HG03064 (cell line): ENCODE data around the gene ZNF594.
A peak's percentile ranks its signal among the peaks of the same experiment; 100 is the strongest.
"Not testable (repeated sequence)": the region's sequence is repeated elsewhere in the genome, so short reads cannot be mapped to it uniquely, and the experiment has no call there.

Experiments
- ATAC-seq: cut with Tn5 transposase; IDR thresholded peaks from one replicate; pipeline ENCODE4 v1.9.1; 2021; ENCODE audit warnings: low read depth; ENCODE audit not compliant: unreplicated experiment

The ZNF594 gene

GRCh38 chr17:5191541-5192417 is at the start of gene ZNF594:
TSS of gene ZNF594 (minus strand) at chr17:5191868. CDS start at chr17:5184256, 7,612 bp downstream.
- ATAC-seq, result peak; percentile 91

DNA sequence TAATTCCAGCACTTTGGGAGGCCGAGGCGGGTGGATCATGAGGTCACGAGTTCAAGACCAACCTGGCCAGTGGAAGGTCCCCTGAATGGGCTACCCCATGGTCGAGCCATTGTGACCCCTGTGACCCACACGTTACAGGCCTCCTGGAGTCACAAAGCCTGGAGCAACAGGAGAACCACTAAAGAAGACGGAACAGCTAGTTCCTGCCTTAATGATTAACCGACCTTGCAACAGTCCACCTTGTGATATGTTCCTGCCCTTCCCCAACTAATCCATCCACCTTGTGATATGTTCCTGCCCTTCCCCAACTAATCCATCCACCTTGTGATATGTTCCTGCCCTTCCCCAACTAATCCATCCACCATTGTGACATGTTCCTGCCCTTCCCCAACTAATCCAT is 48.1 kb upstream of the ZNF594 start:
- ATAC-seq, result not testable (repeated sequence)

- no peak for ATAC-seq
Measured at GRCh38 chr17:5238333-5238732, 46.7 kb upstream of the ZNF594 start.

DNA sequence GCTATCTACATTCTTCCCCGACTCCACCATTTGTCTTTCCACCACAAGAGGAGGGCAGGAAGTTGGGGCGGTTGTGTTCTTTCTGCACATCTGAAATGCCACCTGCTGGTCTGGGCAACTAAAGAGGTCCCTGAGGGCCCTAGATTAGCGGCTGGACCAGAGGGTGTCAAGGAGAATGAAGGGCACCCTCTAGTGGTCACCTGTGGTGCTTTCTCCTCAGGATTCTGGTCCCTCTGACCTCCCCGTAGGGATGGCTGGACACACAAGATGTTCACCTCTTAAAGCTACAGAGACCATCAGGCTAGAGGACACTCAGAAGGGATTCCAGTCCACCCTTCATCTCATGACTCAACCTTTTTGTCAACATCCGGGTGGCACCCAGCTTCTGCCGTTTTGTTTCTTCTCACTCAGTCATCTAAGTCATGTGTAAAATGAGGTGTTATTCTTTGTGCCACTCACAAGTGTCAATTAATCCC is 45.9 kb upstream of the ZNF594 start:
- ATAC-seq, result no peak

DNA sequence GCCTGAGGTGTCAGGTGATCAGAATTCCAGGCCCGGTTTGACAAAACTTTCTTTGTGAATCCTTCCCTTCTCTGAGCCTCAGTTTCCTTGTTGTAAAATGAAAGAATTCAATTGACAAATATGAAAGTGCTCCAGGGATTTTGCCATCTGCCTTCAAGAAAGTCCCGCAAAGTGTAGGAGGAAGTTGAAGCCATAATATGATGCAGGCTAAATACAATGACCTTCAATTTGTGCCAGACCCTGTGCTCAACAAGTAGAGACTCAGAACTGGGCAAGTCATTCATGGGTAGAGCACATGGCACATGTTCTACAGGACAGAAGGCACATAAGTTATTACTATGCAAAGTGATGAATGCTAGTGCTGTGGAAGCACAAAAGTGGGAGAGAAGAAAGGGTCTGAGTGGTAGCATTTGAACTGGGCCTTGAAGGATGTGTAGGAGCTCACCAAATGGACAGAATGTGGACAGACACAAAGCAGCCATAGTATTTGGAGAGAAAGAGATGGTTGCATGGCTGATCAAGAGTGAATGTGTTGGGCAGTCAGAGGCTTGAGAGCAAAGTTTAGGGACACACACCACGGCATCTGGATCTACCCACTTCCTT is 45.4 kb upstream of the ZNF594 start:
- no peak for ATAC-seq

DNA sequence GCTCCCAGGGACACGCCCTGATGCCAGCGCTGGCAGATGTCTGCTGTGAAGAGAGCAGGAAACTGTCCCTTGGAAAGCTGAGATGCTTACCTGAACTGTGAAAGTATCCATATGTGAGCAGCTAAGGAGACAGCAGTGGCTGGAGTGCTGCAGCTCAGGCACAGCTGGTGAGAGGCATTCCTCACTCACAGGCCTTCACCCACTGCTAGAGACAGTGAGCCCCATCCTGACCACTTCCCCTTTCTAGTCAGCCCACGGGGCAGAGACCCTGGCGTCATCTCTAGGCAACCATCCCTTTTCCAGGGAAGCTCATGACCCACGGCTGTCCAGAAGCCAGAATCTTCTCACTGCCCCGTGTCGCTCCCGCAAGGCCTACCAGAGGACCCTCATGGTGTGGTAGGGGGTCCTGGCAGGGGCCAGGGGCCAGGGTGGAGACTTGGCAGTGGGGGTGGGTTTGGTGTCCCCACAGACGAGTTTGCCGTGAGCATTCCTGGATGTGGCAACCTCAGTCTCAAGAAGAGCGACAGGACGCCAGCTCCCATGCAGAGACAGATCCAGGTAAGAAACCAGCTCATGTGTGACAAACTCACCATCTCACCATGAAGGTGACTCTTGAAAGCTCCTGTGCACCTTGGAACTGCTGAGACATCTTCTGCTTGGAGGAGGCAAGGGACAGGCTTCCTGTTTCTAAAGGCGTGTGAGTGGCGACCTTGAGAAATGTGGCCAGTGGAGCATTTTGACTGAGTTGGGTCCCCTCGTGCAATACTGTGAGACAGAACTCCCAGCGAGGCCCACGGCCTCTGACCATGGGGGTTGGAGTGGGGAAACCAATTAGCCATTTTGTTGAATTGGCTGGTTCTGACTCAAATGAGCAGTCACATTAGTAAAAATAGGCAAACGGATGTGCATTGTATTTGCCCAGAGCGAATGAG is 43.2 kb upstream of the ZNF594 start, which contains the start of gene SCIMP:
TSS of gene SCIMP (minus strand) at position 216 of the 932 bp plus-strand sequence. CDS start at position 111, 105 bp downstream.
- ATAC-seq, result peak; percentile 47

GRCh38 chr17:5233492-5233891 is 41.8 kb upstream of the ZNF594 start:
- not testable (repeated sequence) for ATAC-seq

GRCh38 chr17:5226940-5227878 is 35.5 kb upstream of the ZNF594 start:
- no peak for ATAC-seq

GRCh38 chr17:5225668-5226457 is 34.2 kb upstream of the ZNF594 start:
- ATAC-seq, result no peak

DNA sequence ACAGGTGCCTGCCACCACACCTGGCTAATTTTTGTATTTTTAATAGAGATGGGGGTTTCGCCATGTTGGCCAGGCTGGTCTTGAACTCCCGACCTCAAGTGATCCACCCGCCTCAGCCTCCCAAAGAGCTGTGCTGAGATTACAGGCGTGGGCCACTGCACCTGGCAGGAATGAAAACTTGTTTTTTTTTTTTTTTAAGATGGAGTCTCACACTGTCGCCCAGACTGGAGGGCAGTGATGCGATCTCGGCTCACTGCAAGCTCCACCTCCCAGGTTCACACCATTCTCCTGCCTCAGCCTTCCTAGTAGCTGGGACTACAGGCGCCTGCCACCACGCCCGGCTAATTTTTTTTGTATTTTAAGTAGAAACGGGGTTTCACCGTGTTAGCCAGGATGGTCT is 30.2 kb upstream of the ZNF594 start:
- ATAC-seq, result not testable (repeated sequence)

DNA sequence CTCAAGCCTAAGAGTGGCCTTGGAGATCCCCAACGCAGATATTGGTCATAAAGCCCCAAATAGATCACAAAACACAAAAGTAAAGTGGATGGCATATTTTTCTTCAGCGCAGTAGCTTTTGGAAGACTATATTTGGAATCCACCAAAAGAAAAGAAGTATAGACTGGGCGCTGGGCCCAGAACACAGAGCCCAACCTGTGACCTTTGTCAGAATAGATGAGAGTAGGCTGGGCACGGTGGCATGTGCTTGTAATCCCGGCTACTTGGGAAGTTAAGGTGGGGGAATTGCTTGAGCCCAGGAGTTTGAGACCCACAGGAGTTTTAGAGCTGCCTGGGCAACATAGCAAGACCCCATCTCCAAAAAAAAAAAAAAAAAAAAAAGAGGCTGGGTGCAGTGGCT is 28.4 kb upstream of the ZNF594 start:
- no peak for ATAC-seq

GRCh38 chr17:5219536-5219935 is 27.9 kb upstream of the ZNF594 start:
- no peak for ATAC-seq

GRCh38 chr17:5217562-5217961 is 25.9 kb upstream of the ZNF594 start:
- ATAC-seq, result not testable (repeated sequence)

- no peak for ATAC-seq
Measured at GRCh38 chr17:5211458-5211857, 19.8 kb upstream of the ZNF594 start.

- no peak for ATAC-seq
Measured at GRCh38 chr17:5210614-5211252, 19.1 kb upstream of the ZNF594 start.

- ATAC-seq, result no peak
Measured at GRCh38 chr17:5210091-5210490, 18.4 kb upstream of the ZNF594 start.

DNA sequence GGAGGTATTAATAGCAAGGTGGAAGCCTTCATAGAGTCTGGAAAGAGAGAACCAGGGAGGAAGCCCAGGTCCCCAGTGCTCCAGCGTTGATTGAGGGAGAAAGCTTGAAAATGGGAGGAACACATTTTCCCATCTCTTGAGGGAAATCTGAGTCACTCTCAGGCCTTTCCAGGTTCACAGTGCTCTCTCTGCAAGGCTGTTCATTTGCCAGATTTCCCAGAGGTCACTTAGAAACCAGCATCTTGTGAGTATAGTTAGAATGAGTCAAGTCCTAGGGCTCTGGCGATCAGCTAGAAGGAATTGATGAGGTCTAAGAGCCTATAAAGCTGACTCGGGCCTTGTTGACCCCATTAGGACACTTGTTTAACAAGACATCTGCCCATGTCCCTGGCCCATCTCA is 17.7 kb upstream of the ZNF594 start:
- no peak for ATAC-seq

DNA sequence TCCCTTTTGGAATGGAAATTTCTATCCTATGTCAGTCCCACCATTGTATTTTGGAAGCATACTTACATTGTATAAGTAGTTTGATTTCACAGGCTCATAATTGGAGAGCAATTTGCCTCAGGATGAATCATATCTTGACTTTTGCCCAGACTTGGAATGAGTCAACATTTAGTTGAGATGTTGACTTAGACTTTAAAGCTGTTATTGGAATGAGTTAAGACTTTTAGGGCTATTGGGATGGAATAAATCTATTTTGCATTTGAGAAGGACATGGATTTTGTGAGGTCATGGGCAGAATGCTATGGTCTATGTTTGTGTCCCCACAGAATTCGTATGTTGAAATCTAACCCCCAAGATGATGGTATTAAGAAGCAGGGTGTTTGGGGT is 12.2 kb upstream of the ZNF594 start:
- ATAC-seq, result no peak
